GM12873 (cell line): ENCODE data around the gene CDH13.

Source experiments
- TF ChIP-seq, protein P1 (sequence below): IDR thresholded peaks from 2 replicates; pipeline ENCODE4 v1.5.1; 2012; ENCODE audit warnings: low read depth, mild to moderate bottlenecking, moderate library complexity, low read length, control low read depth; ENCODE audit not compliant: insufficient read depth; ENCODE audit errors: missing control alignments

Gene CDH13

DNA sequence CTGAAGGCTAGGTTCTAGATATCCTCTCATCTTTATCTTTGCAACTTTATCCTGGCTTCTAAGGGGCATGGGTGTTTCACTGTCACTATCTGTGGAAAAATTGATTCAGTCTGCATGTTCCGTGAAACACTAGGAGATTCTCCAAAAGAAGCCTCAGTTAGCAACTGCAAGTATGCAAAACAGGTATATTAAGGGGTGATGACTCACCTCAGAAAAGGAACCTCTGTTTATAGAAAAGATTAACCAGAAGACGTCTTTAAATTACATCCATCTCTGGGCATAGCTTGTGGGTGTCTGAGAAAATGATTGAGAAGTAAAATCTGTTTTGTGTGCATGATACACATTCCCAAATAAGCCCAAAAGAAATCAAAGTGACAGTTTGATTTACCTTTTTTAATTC is 827.2 kb downstream of the CDH13 start:
- TF ChIP-seq, protein P1, sequence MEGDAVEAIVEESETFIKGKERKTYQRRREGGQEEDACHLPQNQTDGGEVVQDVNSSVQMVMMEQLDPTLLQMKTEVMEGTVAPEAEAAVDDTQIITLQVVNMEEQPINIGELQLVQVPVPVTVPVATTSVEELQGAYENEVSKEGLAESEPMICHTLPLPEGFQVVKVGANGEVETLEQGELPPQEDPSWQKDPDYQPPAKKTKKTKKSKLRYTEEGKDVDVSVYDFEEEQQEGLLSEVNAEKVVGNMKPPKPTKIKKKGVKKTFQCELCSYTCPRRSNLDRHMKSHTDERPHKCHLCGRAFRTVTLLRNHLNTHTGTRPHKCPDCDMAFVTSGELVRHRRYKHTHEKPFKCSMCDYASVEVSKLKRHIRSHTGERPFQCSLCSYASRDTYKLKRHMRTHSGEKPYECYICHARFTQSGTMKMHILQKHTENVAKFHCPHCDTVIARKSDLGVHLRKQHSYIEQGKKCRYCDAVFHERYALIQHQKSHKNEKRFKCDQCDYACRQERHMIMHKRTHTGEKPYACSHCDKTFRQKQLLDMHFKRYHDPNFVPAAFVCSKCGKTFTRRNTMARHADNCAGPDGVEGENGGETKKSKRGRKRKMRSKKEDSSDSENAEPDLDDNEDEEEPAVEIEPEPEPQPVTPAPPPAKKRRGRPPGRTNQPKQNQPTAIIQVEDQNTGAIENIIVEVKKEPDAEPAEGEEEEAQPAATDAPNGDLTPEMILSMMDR: no peak

DNA sequence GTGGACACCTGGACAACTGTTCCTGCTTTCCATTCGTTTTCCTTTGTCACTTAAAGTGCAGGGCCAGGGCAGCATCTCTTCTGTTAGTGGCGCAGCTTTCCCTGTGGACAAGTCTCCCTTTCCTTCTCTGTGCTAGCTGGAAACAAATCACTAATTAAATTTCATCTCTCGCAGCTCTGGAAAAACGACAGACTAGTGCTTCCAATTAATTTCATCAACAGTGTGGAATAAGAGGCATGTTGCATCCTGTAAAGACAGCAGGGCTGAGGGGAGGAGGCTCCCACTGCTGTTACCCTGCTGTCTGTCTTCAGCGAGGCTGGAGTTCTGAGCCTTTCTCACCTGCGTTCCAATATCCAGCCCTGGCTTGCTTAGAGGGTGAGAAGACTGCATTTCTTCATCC is 828.9 kb downstream of the CDH13 start:
- TF ChIP-seq, protein P1: no peak

DNA sequence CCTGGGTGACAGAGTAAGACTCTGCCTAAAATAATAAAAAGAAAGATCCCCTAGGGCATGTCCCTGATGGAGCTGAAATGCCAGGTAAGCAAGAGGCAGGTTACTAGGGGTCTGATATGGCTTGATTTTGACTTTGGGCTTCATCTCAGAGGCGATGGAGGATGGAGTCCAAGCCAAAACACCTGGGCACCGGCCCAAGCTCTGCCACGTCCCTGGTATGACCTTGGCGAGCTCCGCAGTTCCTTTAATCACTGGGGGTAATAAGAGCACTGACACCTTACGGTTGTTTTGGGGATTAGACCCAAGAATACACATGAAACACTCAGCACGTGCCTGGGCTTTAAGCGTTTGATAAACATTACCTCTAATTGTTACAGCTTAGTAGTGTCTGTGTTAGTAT is 830.2 kb downstream of the CDH13 start:
- TF ChIP-seq, protein P1: no peak

DNA sequence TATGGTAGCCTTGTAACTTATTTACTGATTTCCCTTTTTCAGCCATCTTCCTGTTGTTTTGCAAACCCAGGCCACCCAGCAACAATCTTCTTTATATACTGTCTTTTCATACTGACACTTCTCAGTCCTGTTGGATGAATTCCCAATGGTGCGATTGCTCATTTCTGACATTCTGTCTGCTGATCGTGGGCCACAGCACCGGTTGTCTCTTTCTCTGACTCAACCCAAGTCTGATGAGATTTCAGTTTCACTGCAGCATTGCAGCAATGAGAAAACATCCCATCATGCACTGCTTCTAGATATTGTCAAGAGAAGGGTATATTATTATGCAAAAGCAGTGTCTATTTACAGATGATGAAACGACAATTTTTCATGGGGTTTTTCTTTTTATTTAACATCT is 831.8 kb downstream of the CDH13 start:
- TF ChIP-seq, protein P1: no peak

DNA sequence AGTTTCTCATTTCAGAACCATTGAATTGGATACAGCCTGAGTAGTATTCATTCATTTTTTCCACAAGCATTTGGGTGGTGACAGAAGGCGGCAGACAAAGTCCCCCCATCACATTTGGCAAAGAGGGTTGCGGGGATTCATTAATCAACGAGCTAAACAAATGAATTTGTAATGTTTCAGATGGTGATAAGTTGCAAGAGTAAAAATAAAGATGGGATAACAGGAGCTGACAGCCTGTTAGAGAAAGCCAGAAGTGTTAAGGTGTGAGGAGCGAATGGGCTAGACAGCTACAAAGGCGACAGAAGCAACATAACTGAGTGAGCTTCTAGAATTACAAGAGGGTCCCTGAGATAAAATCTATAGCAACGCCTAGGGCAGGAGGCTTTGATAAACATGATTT is 838.2 kb downstream of the CDH13 start:
- TF ChIP-seq, protein P1: no peak

DNA sequence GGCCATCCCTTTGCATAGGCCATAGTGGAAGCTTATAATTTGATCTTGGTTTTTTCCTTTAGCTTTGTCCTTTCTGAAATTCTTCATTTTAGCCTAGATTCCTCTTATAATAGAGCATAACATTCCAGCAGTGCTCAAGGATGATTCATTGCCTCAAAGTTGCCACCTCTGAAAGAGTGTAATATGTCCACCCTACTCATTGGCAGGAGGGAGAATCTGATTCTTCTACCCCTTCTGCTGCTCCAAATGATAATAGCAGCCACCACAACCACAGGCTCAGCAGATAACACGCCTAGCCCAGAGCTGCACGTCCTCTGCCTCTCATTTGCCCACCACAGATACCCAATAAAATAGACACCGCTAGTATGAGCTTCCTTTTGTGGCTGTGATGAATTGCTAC is 843.6 kb downstream of the CDH13 start:
- TF ChIP-seq, protein P1: no peak

DNA sequence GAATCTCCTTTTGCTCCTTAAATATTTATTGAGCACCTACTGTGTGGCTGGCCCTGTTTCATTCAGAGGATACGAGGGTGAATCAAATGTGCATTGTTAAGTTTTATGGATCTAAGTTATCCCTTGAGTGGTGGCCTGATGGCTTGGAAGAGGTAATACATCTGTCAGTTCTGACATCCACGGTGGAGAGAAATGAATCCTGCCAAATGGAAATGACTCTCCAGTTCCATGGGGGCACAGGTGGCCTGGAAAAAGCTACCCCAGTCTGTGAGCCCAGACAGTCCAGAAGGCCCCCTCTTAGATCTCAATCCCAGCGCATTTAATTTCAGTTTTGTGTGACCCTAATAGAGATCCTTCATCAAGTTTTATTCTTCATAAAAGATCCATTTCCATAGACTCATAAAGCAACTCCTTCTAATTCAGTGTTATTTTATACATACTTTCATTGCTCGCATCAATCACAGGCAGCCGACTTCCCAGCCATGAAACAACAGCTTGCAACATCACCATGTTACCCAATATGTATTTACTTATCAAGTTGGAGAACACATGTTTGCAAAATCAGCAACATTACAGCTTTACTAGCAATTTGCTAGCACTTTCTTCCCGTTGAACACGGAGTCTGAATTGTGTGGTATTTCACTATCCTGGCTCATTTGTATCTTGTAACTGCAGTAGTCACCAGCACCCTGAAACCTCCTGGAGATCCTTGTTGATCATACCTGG is 846.2 kb downstream of the CDH13 start:
- TF ChIP-seq, protein P1: no peak
